NCI-H128 (cell line): Measurements from ENCODE around the gene RTP3.
"Not testable (repeated sequence)": the region's sequence is repeated elsewhere in the genome, so short reads cannot be mapped to it uniquely, and the experiment has no call there.

Experiments used
- DNase-seq: peaks from one replicate; lab custom pipeline; 2025; ENCODE audit not compliant: unreplicated experiment; lab: John Stamatoyannopoulos, UW

Gene RTP3

DNA sequence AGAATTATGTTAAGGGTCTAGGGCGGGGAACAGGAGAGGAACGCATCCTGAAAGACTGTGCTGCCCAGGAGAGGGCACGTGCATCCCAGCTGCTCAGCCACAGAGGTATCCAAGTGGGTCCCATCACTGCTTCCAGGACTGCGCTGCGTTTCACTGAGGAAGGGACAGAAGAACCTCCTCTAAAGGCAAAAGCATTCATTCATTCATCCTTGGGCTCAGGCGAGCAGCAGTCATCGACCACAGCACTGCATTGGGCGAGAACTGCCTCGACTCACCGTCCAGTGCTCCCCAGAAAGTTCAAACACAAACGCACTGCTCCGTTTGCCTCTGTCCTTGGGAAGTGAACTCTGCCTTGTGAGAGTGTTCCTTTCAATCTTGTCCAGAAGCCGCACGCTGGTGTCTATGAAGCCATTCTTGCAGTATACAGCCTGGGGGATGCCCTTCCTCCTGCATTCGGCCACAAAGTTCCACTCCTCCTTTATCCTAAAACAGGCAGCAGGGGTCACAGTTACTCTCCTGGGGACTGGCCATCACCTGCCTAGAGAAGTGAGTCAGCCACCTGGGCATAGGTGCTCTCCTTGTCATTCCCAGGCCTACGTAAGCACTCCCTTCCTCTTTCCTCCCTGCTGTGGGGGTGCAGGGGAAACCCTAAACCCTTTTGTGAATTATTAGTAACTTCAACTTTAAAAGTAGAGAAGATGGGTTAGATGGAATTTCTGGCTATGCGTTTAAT lies 47.2 kb downstream of the RTP3 start:
- no peak for DNase-seq

DNA sequence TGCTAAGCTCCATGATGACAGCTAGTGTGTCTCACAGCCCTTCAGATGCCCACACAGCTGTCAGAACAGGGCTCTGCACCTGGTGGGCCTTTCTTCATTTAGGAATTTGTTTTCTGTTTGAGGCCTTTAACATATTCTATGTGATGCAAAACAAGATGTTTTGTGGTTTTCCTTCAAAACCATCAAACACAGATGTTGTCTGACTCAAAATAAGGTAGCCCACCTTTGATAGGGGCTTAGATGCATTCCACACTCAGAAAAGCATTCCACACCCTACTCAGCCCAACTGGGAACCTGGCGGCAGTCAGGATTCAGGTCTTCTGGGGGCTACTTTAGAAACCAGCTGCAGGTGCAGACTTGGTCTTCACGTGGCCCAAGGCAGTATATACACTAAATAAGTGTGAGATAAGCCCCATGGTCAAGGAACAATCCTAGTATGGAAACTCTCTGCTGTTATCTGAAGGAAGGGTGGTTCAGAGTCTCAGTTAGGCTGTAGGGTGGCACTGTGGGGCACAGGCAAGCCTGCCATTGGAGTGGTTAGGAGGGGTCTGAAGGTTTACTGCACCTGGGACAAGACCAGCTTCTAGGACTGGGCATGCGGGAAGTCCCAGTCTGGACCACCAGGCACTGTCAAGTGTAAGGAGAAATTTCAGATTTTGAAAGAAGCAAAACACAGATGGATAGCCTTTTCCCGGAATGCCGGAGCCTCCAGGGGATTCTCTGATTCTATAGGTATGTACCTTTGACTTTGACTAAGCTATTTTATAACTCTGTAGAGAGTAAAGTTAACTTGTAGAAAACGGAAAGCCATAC lies 48.2 kb downstream of the RTP3 start:
- DNase-seq, result no peak

DNA sequence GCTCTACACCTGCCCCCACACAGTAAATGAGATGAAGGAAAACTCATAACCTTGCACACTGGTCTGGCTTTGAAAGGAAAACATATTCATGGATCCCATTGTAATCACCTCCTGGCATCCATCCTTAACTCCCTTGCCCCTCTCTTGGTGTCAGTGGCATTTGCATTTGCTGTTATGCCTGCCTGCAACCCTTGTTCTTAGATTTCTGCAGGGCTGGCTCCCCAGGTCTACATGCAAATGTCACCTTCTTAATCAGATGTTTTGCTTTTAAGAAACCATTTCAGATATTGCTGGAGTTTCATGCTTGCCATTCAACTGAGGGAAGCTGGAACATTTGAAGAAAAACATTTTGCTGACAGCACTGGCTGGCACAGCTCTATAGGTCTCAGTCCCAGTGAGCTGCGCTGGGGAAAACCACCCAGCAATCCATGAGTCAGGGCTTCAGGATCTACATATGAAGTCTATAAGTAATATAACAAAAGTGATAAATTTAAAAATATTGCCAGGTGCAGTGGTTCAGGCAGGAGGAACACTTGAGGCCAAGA lies 49.2 kb downstream of the RTP3 start:
- DNase-seq, result no peak

DNA sequence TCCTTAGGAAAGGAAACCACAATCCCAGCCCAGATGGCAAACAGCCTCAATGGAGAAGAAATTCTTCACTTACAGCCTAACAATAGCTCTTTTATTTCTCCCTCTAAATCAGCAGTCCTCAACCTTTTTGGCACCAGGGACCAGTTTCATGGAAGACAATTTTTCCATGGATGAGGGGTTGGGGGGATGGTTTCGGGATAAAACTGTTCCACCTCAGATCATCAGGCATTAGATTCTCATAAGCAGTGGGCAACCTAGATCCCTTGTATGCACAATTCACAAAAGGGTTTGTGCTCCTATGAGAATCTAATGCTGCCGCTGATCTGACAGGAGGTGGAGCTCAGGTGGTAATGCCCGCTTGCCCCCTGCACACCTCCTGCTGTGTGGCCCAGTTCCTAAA lies 50.8 kb downstream of the RTP3 start:
- not testable (repeated sequence) for DNase-seq

DNA sequence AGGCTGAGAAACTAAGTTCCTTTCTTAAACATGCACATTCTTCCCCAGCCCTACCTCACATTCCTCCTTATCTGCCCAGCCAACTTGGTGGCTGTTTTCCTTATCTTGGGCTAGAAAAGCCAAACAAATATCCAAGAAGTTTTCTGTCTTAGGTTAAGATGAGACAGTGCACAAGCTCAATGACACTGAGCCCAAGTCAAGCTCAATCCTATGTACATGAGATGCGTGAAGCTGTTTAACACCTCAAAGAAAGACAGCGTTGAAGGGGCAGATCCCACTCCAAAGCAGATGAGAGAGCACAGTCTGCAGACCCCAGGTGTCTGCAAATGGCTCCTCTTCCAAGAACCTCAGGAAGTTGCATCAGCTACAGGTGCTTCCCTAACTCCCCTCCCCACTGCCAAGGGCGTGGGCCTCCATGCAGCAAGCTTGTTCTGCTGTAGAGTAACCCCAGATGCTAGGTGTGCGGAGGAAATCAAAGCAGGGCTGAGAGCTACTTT lies 51.7 kb downstream of the RTP3 start:
- no peak for DNase-seq

DNA sequence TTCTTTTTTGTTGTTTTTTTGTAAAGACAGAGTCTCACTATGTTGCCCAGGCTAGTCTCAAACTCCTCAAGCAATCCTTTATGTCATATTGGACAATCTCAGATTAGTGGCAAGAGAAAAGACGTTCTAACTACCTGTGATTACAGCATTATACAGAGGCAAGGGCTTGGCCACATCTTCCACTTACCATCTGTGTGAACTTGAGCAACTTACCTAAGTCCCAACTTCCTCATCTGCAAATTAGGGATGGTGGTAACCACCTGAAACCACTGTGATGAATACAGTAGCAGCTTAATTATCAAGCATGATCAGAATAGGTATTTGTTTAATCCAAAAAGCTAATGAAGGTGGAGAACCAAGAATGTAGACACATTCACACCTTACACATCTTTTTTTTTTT lies 52.2 kb downstream of the RTP3 start:
- DNase-seq, result no peak
